SK-N-SH (cell line): Measurements from ENCODE around the gene TRRAP.

Experiments used
- CHD2 ChIP-seq: fragments of 150-350 bp; IDR thresholded peaks from 2 replicates; pipeline ENCODE4 v1.6.1; 2018; ENCODE audit warnings: low read length; ENCODE audit not compliant: partially characterized antibody
- EZH2phosphoT487 ChIP-seq: fragments of 200-600 bp; sonication (generic); IDR thresholded peaks from 2 replicates; pipeline ENCODE4 v1.6.1; 2017; ENCODE audit warnings: low read depth, mixed run types, mild to moderate bottlenecking, antibody characterized with exemption, moderate library complexity, borderline replicate concordance
- GATA2 ChIP-seq: sonication (generic); formaldehyde crosslinking; IDR thresholded peaks from 2 replicates; pipeline ENCODE4 v1.5.0; 2020; ENCODE audit warnings: mild to moderate bottlenecking, missing genetic modification reagents
- JUND ChIP-seq: IDR thresholded peaks from 2 replicates; pipeline ENCODE4 v1.4.0; 2012
- NRF1 ChIP-seq: IDR thresholded peaks from 2 replicates; pipeline ENCODE4 v1.6.1; 2012; ENCODE audit warnings: low read depth, mild to moderate bottlenecking, low read length
- POLR2AphosphoS5 ChIP-seq: IDR thresholded peaks from 2 replicates; pipeline ENCODE4 v1.6.1; 2012; ENCODE audit warnings: low read depth, low read length
- TAF1 ChIP-seq: IDR thresholded peaks from 2 replicates; pipeline ENCODE4 v1.6.1; 2012; ENCODE audit warnings: low read depth, mild to moderate bottlenecking, low read length, moderate library complexity, borderline replicate concordance
- TF ChIP-seq, protein P1 (sequence below): fragments of 200-600 bp; sonication (generic); IDR thresholded peaks from 2 replicates; pipeline ENCODE4 v1.6.1; 2017; ENCODE audit warnings: antibody characterized with exemption, mild to moderate bottlenecking, moderate library complexity
- TF ChIP-seq, protein P2 (sequence below): IDR thresholded peaks from 2 replicates; pipeline ENCODE4 v1.4.0; 2012; ENCODE audit warnings: low read depth, borderline replicate concordance

DNA sequence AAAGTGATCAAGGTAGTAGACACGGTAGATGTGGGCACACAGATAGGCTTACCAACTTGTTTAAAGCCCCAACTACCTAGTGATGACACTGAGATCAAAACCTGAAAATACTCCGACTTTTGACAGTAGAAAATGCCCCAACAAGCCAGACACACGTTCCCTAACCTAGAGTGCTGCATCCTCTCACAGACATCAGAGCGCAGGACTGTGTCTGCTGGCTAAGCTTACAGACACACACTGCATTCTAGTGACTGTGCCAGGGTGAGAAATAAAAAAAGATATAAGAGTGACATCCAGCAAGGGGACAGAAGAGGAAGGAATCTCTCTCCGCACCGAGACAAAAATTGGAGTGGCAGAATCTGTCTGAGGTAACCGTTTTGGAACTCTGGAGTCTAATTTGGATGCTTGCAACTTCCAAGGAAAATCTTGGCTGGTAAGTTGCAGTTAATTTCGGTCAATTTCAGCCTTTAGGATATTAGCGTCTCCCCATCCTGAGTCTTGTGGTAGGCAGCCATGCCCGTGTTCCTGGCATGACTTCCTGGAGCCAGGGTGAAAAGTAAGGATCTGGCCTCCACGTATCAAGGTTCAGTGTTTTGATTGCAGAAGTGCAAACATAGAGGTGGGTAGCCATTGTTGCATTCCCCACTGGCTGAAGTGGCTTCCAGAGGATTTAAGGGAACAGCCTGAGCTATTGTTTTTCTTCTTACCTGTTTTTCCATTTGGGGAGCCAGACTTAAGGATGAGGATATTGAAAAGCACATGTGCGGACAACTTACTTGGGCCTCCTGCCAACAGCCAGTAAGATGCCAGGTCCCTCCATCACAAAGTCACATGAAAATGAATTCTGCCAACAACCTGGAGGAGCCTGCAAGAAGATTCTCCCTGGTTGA lies 141.4 kb downstream of the TRRAP start:
- TF ChIP-seq EZH2phosphoT487 (no peak), JUND (no peak), GATA2 (CRISPR knock-in tag) (no peak), POLR2AphosphoS5 (no peak), NRF1 (no peak), CHD2 (no peak), TAF1 (no peak)
- TF ChIP-seq, protein P1, sequence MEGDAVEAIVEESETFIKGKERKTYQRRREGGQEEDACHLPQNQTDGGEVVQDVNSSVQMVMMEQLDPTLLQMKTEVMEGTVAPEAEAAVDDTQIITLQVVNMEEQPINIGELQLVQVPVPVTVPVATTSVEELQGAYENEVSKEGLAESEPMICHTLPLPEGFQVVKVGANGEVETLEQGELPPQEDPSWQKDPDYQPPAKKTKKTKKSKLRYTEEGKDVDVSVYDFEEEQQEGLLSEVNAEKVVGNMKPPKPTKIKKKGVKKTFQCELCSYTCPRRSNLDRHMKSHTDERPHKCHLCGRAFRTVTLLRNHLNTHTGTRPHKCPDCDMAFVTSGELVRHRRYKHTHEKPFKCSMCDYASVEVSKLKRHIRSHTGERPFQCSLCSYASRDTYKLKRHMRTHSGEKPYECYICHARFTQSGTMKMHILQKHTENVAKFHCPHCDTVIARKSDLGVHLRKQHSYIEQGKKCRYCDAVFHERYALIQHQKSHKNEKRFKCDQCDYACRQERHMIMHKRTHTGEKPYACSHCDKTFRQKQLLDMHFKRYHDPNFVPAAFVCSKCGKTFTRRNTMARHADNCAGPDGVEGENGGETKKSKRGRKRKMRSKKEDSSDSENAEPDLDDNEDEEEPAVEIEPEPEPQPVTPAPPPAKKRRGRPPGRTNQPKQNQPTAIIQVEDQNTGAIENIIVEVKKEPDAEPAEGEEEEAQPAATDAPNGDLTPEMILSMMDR = no peak
- TF ChIP-seq, protein P2, sequence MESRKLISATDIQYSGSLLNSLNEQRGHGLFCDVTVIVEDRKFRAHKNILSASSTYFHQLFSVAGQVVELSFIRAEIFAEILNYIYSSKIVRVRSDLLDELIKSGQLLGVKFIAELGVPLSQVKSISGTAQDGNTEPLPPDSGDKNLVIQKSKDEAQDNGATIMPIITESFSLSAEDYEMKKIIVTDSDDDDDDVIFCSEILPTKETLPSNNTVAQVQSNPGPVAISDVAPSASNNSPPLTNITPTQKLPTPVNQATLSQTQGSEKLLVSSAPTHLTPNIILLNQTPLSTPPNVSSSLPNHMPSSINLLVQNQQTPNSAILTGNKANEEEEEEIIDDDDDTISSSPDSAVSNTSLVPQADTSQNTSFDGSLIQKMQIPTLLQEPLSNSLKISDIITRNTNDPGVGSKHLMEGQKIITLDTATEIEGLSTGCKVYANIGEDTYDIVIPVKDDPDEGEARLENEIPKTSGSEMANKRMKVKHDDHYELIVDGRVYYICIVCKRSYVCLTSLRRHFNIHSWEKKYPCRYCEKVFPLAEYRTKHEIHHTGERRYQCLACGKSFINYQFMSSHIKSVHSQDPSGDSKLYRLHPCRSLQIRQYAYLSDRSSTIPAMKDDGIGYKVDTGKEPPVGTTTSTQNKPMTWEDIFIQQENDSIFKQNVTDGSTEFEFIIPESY = no peak
